Right atrium auricular region (tissue), 2 donors: ENCODE results near the gene SLC49A4. TPM values are rescaled to one million over a fixed set of nuclear protein-coding genes. Genes with fewer than 3 reads are reported as not detected.

ENCODE experiments used
- DNase-seq: peaks from one replicate; pipeline ENCODE4 v3.0.0-alpha.2; 2019; ENCODE audit warnings: low spot score
- H3K27ac ChIP-seq, 2 donors: fragments of 200-600 bp; sonication (generic); 1 replicate in 1 of 2; 2 replicates in 1 of 2; pipeline ENCODE4 v1.5.1; 2016 to 2019
- H3K27me3 ChIP-seq, 2 donors: fragments of 200-600 bp; sonication (generic); one replicate each; pipeline versions ENCODE4 v1.5.1 to v1.6.0; 2017 to 2019
- H3K36me3 ChIP-seq: fragments of 200-600 bp; sonication (generic); one replicate; pipeline ENCODE4 v1.5.1; 2016
- H3K4me1 ChIP-seq, 2 donors: fragments of 200-600 bp; sonication (generic); one replicate each; pipeline versions ENCODE4 v1.5.1 to v1.6.0; 2017 to 2019
- H3K4me3 ChIP-seq, 2 donors: fragments of 200-600 bp; sonication (generic); 1 replicate in 1 of 2; 2 replicates in 1 of 2; pipeline ENCODE4 v1.5.1; 2017 to 2019; ENCODE audit warnings: mild to moderate bottlenecking in 1 of 2, moderate library complexity in 1 of 2
- H3K9me3 ChIP-seq, 2 donors: fragments of 200-600 bp; sonication (generic); one replicate each; pipeline ENCODE4 v1.5.1; 2019
- total RNA-seq, 2 donors: library from RNA; depleted of rRNA; stranded (reverse); fragments of >200 nt; gene quantifications; one replicate each; pipeline ENCODE4 v1.1.0, GENCODE V29; 2016
- TF ChIP-seq, protein P1 (sequence below), 2 donors: fragments of 200-600 bp; sonication (generic); IDR thresholded peaks; one replicate each; pipeline ENCODE4 v1.5.1; 2019; ENCODE audit warnings: antibody characterized with exemption in 2 of 2

SLC49A4 gene
- total RNA-seq, 2 donors from 2014 or later = 22.9 to 25.7 TPM

DNA sequence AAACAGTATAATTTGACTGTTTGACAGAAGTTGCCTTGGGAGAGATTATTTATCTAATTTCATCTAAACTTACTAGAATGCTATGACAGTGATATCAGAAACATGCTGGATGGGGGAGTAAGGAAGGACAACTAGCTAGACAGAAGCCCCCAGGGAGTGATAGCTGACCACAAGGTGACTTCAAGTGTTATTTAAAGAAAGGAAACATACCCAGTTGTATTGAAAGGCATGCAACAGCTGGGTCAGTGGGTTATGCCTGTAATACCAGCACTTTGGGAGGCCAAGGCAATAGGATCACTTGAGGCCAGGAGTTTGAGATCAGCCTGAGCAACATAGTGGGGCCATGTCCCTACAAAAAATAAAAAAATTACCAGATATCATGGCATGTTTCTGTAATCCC is 69.6 kb downstream of the SLC49A4 start:
- Histone ChIP-seq H3K27ac (no peak overlapping the region), H3K36me3 (peaks cover 8% of the 10 kb centered on the region), H3K9me3 (no peaks in the 10 kb centered on the region), H3K4me1 (no peaks in the 10 kb centered on the region), H3K4me3 (no peak overlapping the region), H3K27me3 (no peaks in the 10 kb centered on the region)
- no peak for DNase-seq
- TF ChIP-seq, protein P1, sequence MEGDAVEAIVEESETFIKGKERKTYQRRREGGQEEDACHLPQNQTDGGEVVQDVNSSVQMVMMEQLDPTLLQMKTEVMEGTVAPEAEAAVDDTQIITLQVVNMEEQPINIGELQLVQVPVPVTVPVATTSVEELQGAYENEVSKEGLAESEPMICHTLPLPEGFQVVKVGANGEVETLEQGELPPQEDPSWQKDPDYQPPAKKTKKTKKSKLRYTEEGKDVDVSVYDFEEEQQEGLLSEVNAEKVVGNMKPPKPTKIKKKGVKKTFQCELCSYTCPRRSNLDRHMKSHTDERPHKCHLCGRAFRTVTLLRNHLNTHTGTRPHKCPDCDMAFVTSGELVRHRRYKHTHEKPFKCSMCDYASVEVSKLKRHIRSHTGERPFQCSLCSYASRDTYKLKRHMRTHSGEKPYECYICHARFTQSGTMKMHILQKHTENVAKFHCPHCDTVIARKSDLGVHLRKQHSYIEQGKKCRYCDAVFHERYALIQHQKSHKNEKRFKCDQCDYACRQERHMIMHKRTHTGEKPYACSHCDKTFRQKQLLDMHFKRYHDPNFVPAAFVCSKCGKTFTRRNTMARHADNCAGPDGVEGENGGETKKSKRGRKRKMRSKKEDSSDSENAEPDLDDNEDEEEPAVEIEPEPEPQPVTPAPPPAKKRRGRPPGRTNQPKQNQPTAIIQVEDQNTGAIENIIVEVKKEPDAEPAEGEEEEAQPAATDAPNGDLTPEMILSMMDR (IDR thresholded peaks at IDR 0.05) = no peak

DNA sequence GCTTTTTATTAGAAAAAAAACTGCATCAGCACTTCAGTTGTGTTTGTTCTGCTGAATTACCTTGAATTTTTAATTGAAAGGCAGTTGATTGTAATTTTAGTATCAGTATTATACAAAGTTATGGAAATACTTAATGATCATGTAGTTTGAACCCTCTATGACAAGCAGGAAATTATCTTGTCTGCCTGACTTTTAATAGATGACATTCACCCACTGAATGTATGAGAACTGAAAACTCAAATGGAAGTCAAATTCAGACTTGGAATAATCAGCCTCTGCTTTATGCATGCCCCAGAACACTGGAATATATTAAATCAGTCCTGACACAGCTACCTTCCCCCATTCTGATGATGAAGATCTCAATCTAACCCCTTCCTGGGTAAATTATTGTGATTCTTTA is 73.5 kb downstream of the SLC49A4 start:
- TF ChIP-seq, protein P1 (IDR thresholded peaks at IDR 0.05) = no peak
- no peaks in the 10 kb centered on the region for H3K27me3 ChIP-seq
- no peak for DNase-seq
- peaks cover 3% of the 10 kb centered on the region for H3K36me3 ChIP-seq
- H3K9me3 ChIP-seq = no peaks in the 10 kb centered on the region
- no peak overlapping the region for H3K27ac ChIP-seq
- no peaks in the 10 kb centered on the region for H3K4me1 ChIP-seq
- no peak overlapping the region for H3K4me3 ChIP-seq

DNA sequence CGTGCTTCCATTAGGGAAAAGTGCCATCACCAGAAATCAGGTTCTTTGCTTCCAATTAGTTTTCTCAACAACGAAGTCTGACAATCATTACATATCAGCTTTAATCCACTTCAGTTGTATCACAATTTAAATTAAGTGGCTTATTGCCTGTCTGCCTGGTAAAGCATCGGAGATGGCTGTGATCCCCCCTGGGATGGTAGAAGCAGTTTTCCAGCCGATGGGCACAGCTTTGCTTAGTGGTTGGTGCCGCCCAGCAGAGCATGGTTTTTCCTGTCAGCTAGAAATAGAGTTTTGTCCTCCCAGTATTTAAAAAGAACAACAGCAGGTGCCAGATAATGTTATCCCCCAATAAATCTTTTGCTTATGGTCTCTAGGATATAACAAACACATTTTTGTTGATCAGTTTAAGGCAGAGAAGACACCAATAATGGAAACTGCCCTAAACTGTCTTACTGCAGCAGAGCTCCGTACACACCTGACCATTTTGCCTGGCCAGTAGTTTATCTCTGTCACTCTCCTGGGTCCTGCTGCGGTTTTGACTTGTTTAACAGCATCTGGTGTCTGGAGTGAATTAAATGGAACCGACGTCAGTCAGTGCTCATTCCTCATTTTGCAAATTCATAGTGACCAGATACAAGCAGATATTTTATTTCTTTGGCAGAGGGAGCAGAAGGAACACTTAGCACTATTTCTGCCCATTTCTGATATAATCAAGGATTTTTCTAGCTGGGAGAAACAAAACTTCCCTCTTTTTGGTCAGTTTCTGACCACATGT is 79.1 kb downstream of the SLC49A4 start:
- H3K36me3 ChIP-seq = peaks cover 17% of the 10 kb centered on the region
- no peaks in the 10 kb centered on the region for H3K4me1 ChIP-seq
- no peak overlapping the region for H3K27ac ChIP-seq
- H3K4me3 ChIP-seq = no peak overlapping the region
- no peak for DNase-seq
- TF ChIP-seq, protein P1 (IDR thresholded peaks at IDR 0.05) = no peak
- no peaks in the 10 kb centered on the region for H3K9me3 ChIP-seq
- H3K27me3 ChIP-seq = no peaks in the 10 kb centered on the region

DNA sequence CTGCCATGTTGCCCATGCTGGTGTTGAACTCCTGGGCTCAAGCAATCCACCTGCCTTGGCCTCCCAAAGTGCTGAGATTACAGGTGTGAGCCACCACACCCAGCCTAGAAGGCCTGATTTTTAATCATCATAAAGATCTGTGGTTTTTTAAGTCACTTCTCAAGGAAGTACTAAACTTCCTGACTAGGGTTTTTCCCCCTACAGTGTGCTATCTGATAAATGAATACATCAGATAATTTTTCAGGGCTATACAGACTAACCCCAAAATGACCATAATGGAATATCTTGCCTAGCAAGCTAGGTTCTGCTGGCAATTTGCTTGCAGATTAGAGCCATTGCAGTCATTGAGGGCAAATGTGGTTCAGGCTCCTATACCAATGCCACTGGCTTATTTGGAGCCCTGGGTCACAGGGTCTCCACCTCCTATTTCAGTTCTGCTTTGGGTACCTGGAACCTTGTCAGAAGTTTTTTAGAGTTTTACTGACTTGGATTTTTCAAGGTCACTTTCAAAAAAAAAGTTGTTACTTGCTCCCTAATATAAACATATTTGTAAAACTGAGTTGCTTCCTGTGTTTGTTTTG is 80.8 kb downstream of the SLC49A4 start:
- no peaks in the 10 kb centered on the region for H3K9me3 ChIP-seq
- TF ChIP-seq, protein P1 (IDR thresholded peaks at IDR 0.05) = no peak
- H3K4me1 ChIP-seq = no peaks in the 10 kb centered on the region
- H3K27ac ChIP-seq = no peak overlapping the region
- peaks cover 31% of the 10 kb centered on the region for H3K36me3 ChIP-seq
- no peaks in the 10 kb centered on the region for H3K27me3 ChIP-seq
- no peak overlapping the region for H3K4me3 ChIP-seq
- no peak for DNase-seq

DNA sequence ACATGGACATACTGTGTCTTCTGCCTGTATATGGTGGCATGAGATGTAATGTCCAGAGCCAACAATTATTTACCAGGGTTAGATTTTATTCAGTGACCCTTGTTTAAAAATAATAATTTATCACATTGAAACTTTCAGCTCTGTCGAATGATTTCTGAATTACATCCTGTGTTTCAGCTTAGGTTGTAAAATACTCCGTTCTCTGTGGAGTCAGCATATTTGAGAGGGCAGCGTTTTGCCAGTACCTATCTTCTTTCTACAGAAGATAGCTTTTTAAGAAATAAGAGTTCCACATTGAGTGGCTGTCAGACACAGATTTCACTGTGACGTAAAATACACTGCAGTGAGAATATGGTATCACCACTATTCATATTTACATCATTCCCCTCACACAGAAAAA is 85.3 kb downstream of the SLC49A4 start:
- Histone ChIP-seq H3K4me1 (no peaks in the 10 kb centered on the region), H3K27me3 (no peaks in the 10 kb centered on the region), H3K9me3 (no peaks in the 10 kb centered on the region), H3K4me3 (no peak overlapping the region), H3K27ac (no peak overlapping the region), H3K36me3 (peaks cover 17% of the 10 kb centered on the region)
- TF ChIP-seq, protein P1 (IDR thresholded peaks at IDR 0.05) = no peak
- no peak for DNase-seq
